H1 (cell line): ENCODE results near the gene STK40. TPM values are rescaled to one million over a fixed set of nuclear protein-coding genes. Genes with fewer than 3 reads are reported as not detected.

Experiments
- HDAC2 ChIP-seq, 2 experiments: fragments of 300-600 bp in 1 of 2; sonication (generic) in 1 of 2; IDR thresholded peaks; 2 replicates each; pipeline ENCODE4 v1.6.1; 2011 to 2012; ENCODE audit warnings: low read depth in 2 of 2, low read length in 2 of 2, mild to moderate bottlenecking in 2 of 2, moderate library complexity in 2 of 2, borderline replicate concordance in 1 of 2, inconsistent platforms in 1 of 2
- NANOG ChIP-seq: IDR thresholded peaks from 2 replicates; pipeline ENCODE4 v1.6.1; 2011; ENCODE audit warnings: low read length, low read depth, mild to moderate bottlenecking, inconsistent platforms; ENCODE audit not compliant: insufficient read depth, poor library complexity, severe bottlenecking
- RNF2 ChIP-seq: fragments of 200-900, 300-1000 bp; sonication (generic); IDR thresholded peaks from 2 replicates; pipeline ENCODE4 v1.7.1; 2016; ENCODE audit warnings: borderline replicate concordance, low read depth, mild to moderate bottlenecking, antibody characterized with exemption, low read length; ENCODE audit not compliant: poor library complexity, severe bottlenecking; ENCODE audit errors: missing control alignments
- TAF1 ChIP-seq: IDR thresholded peaks from 2 replicates; pipeline ENCODE4 v1.6.1; 2011; ENCODE audit warnings: mild to moderate bottlenecking, low read depth, low read length
- TEAD4 ChIP-seq: IDR thresholded peaks from 2 replicates; pipeline ENCODE4 v1.6.1; 2012; ENCODE audit warnings: low read depth, low read length, inconsistent platforms, mixed read lengths
- polyA plus RNA-seq, 7 experiments: library from polyadenylated mRNA; depleted of rRNA in 3 of 7; stranded (reverse) in 5 of 7; unstranded in 2 of 7; fragments of >200 nt in 5 of 7; fragments of 200-250 nt in 2 of 7; gene quantifications; 1 replicate in 5 of 7; 2 replicates in 1 of 7; 4 replicates in 1 of 7; pipeline versions ENCODE4 v1.2.1 to v1.2.3, GENCODE V29; 2011 to 2013; ENCODE audit warnings: missing spikeins in 2 of 7, mixed read lengths in 2 of 7
- total RNA-seq: library from RNA; stranded (reverse); fragmentation: NEBNext Ultra II Directional; extraction: Animal tissue kit (Norgen Biotek cat#: 25700); gene quantifications from 2 replicates; pipeline ENCODE4 v1.2.1, GENCODE V29; 2021

The STK40 gene
- total and polyA plus RNA-seq, 2 of the 8 experiments (the other 6 are each of a cell fraction or from before 2014, with no cell fraction given) = 13.6 to 28.6 TPM

DNA sequence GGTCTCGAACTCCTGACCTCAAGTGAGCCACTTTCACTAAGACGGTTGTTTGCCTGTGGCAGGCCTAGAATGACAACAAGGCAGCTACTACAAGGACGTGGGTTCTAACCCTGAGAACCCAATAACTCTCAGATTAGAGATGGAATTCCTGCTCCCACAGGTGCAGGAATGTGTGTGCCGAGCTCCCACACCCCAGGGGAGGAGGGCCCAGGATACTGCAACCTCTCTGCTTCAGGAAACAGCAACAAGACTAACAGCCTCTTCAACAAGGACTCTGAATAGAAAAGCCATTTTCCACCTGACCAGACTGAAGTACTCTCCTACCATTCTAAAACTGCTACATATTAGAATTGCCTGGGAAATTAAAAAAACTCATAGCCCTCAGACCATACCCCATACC is 7.1 kb upstream of the STK40 start (continued):
- TF ChIP-seq TAF1 (no peak), HDAC2 (IDR thresholded peaks at IDR 0.05; ENCODE audit: borderline replicate concordance in 1 of 2, low read depth in 2 of 2, low read length in 2 of 2) (no peak), TEAD4 (no peak), NANOG (no peak), RNF2 (no peak)
